Ishikawa (cell line): ENCODE results near the gene IL1RAPL1.

ENCODE experiments used
- CEBPB ChIP-seq: IDR thresholded peaks from 2 replicates; pipeline ENCODE4 v1.6.1; 2012
- EGR1 ChIP-seq: IDR thresholded peaks from 2 replicates; pipeline ENCODE4 v1.6.1; 2012
- EP300 ChIP-seq: IDR thresholded peaks from 2 replicates; pipeline ENCODE4 v1.6.1; 2012; ENCODE audit warnings: borderline replicate concordance
- FOXM1 ChIP-seq: IDR thresholded peaks from 2 replicates; pipeline ENCODE4 v1.6.1; 2012; ENCODE audit warnings: low read depth, borderline replicate concordance
- NFIC ChIP-seq: IDR thresholded peaks from 2 replicates; pipeline ENCODE4 v1.6.1; 2012
- RAD21 ChIP-seq: IDR thresholded peaks from 2 replicates; pipeline ENCODE4 v1.6.1; 2012; ENCODE audit warnings: low read depth
- TAF1 ChIP-seq: IDR thresholded peaks from 2 replicates; pipeline ENCODE4 v1.6.1; 2012; ENCODE audit warnings: low read depth, mild to moderate bottlenecking
- TCF12 ChIP-seq: IDR thresholded peaks from 2 replicates; pipeline ENCODE4 v1.6.1; 2012; ENCODE audit warnings: low read depth
- TEAD4 ChIP-seq: IDR thresholded peaks from 2 replicates; pipeline ENCODE4 v1.6.1; 2012
- YY1 ChIP-seq: IDR thresholded peaks from 2 replicates; pipeline ENCODE4 v1.6.1; 2012; ENCODE audit warnings: low read depth
- ZBTB7A ChIP-seq: IDR thresholded peaks from 2 replicates; pipeline ENCODE4 v1.6.1; 2012; ENCODE audit warnings: low read depth
- TF ChIP-seq, protein P1 (sequence below): IDR thresholded peaks from 2 replicates; pipeline ENCODE4 v1.6.1; 2012
- TF ChIP-seq, protein P2 (sequence below): IDR thresholded peaks from 2 replicates; pipeline ENCODE4 v1.6.1; 2012; ENCODE audit warnings: low read depth, mild to moderate bottlenecking
- TF ChIP-seq, protein P3 (sequence below): IDR thresholded peaks from 2 replicates; pipeline ENCODE4 v1.6.1; 2012

DNA sequence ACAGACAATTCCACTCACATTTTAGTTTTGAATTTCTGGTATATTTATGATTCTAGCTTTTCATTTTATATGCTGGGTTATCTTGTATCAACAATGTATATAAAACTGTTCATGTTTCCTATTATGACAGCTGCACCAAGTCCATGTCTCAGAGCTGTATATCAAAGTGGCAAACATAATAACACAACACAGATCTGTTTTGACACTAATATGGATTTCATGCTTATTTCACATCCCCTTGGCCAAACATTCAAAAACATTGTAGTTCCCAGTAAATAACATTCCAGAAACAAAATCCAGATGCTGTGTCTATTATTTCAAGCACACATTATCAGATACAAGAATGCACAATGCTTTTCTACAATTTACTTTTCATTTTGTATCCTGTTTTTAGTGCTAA is 1247.5 kb downstream of the IL1RAPL1 start:
- TF ChIP-seq, protein P1, sequence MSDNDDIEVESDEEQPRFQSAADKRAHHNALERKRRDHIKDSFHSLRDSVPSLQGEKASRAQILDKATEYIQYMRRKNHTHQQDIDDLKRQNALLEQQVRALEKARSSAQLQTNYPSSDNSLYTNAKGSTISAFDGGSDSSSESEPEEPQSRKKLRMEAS = no peak
- TF ChIP-seq, protein P2, sequence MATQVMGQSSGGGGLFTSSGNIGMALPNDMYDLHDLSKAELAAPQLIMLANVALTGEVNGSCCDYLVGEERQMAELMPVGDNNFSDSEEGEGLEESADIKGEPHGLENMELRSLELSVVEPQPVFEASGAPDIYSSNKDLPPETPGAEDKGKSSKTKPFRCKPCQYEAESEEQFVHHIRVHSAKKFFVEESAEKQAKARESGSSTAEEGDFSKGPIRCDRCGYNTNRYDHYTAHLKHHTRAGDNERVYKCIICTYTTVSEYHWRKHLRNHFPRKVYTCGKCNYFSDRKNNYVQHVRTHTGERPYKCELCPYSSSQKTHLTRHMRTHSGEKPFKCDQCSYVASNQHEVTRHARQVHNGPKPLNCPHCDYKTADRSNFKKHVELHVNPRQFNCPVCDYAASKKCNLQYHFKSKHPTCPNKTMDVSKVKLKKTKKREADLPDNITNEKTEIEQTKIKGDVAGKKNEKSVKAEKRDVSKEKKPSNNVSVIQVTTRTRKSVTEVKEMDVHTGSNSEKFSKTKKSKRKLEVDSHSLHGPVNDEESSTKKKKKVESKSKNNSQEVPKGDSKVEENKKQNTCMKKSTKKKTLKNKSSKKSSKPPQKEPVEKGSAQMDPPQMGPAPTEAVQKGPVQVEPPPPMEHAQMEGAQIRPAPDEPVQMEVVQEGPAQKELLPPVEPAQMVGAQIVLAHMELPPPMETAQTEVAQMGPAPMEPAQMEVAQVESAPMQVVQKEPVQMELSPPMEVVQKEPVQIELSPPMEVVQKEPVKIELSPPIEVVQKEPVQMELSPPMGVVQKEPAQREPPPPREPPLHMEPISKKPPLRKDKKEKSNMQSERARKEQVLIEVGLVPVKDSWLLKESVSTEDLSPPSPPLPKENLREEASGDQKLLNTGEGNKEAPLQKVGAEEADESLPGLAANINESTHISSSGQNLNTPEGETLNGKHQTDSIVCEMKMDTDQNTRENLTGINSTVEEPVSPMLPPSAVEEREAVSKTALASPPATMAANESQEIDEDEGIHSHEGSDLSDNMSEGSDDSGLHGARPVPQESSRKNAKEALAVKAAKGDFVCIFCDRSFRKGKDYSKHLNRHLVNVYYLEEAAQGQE = no peak
- TF ChIP-seq, protein P3, sequence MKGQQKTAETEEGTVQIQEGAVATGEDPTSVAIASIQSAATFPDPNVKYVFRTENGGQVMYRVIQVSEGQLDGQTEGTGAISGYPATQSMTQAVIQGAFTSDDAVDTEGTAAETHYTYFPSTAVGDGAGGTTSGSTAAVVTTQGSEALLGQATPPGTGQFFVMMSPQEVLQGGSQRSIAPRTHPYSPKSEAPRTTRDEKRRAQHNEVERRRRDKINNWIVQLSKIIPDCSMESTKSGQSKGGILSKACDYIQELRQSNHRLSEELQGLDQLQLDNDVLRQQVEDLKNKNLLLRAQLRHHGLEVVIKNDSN = no peak
- TF ChIP-seq NFIC (no peak), TCF12 (no peak), YY1 (no peak), EP300 (no peak), RAD21 (no peak), FOXM1 (no peak), EGR1 (no peak), TAF1 (no peak), ZBTB7A (no peak), TEAD4 (no peak), CEBPB (no peak)
